GM18907 (cell line): Measurements from ENCODE around the gene STAMBP.
"Not testable (repeated sequence)": the region's sequence is repeated elsewhere in the genome, so short reads cannot be mapped to it uniquely, and the experiment has no call there.

Experiments
- ATAC-seq: cut with Tn5 transposase; IDR thresholded peaks from one replicate; pipeline ENCODE4 v1.9.1; 2021; ENCODE audit warnings: mild to moderate bottlenecking, moderate library complexity; ENCODE audit not compliant: unreplicated experiment

Gene STAMBP

DNA sequence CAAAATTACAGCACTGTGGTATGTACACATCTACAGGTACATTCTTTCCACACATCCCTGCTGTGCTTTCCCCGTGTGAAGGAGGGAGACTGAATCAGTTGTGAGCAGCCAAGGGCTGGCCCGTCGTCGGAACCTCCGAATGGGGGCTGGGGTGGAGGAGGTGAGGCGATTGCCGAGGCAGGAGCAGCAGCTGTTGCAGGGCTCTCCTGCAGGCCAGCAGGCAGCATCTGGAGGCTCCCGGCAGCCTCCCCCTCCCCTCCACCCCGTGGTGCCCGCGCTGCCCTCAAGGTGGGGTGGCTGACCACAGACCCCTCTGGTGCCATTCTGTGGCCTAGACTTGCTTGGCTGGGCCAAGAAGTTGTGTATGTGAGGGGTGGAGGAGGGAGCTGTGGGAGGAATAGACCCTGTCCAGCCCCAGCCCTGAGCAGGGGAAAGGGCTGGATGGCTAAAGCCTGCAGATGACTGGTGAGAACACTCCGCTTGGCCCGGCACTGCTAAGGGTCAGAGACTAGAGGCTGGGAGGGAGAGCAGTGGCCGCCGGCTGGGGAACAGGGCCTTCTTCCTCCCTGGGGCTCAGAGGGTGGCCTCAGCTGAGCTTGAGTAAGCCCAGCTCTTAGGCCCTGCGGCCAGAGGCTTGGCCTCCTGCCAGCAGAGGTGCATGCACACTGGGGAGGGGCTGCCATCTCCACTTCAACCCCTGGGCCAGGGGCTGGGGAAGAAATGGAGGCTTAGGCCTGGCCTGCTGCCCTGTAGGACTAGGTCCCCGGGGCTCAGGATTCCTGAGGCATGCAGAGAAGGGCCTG lies 7.6 kb downstream of the STAMBP start:
- no peak for ATAC-seq

GRCh38 chr2:73837847-73838585 lies 9.3 kb downstream of the STAMBP start:
- ATAC-seq = no peak

- no peak for ATAC-seq
Observed at GRCh38 chr2:73838889-73839534, 10.3 kb downstream of the STAMBP start.

GRCh38 chr2:73839653-73840411 lies 11.1 kb downstream of the STAMBP start:
- no peak for ATAC-seq

DNA sequence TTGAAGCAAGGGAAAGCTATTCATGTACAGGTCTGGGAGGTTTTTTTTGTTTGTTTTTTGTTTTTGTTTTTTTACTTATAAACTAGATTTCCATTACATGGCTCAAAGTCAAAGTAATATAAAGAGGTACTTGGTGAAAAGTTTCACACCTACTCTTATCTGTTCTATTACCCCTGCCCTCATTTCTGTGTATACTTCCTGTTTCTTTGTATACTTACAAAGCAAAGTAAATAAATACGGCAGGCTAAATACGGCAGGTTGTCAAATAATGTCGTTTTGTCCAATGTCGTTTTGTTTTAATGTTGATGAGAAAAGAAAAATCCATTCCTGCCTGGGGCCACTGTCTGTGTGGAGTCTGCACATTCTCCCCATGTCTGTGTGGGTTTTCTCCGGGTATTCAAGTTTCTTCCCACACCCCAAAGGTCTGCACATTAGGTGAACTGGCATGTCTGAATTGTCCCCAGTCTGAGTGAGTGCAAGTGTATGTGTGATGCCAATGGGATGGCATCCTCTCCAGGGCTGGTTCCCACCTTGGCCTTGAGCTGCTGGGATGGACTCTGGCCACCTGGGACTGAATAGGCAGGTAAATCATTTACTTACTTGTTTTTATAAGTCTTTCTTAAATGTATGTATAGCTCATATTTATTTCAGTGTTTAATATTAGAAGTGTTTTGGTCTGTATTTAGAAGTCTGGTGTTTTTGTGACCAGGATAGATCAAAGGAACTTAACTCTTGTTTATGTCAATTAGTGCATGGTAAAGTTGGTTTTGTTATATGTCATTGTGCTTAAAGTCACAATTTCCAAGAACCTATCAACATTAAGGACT lies 13.4 kb downstream of the STAMBP start:
- ATAC-seq = no peak

DNA sequence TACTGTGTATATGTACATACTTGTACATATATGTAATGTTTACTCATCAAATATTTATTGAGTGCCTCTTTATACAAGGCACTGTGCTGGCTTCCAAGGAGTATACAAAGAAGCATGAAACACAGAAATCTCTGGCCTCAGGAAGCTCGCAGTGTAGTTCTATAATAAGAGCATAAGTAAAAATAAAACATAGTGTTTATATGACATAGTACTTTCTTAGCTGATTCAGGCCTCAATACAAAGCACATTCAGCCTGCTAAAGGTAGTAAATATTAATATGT lies 13.9 kb downstream of the STAMBP start:
- ATAC-seq = no peak

DNA sequence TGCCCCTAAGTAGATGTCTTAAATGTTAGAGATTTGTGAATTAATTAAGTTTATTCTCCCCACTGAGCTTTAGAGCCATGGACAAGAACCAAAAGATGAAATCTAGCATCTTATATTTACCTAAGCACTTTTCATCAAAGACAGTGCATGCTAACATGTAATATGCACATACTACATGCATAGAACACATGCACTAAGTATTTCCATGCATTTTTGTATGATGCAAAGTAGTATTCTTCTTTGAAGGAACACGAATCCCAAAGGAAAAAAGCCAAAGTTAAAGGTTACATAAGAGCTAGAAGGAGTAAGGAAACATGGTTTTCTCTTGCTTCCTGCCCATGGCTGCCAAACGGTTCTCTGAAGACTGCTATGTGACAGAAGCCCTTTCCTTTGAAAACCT lies 15.3 kb downstream of the STAMBP start:
- ATAC-seq = no peak

DNA sequence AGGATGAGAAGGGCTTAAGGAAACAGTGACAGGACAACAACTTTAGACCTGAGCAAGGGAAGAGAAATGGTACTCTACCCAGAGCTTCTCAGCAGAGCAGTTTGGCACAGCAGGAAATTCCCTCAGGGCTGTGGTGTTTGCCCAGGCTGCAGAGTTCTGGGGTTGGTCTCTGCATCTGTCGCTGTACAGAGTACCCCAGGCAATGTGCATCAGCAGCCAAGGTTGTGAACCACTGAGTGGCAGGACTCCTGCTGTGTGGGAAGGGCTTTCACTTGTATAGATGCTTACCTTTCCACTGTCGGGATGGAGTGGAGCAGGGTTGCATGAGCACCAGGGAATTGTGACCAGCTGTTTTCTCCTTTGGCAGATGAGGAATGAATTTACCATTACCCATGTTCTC lies 21.2 kb downstream of the STAMBP start:
- ATAC-seq = no peak

- no peak for ATAC-seq
Observed at GRCh38 chr2:73851274-73851673, 22.5 kb downstream of the STAMBP start.

GRCh38 chr2:73852020-73852419 lies 23.3 kb downstream of the STAMBP start:
- ATAC-seq = no peak

GRCh38 chr2:73855526-73855925 lies 26.8 kb downstream of the STAMBP start:
- no peak for ATAC-seq

GRCh38 chr2:73856214-73856613 lies 27.5 kb downstream of the STAMBP start:
- no peak for ATAC-seq

DNA sequence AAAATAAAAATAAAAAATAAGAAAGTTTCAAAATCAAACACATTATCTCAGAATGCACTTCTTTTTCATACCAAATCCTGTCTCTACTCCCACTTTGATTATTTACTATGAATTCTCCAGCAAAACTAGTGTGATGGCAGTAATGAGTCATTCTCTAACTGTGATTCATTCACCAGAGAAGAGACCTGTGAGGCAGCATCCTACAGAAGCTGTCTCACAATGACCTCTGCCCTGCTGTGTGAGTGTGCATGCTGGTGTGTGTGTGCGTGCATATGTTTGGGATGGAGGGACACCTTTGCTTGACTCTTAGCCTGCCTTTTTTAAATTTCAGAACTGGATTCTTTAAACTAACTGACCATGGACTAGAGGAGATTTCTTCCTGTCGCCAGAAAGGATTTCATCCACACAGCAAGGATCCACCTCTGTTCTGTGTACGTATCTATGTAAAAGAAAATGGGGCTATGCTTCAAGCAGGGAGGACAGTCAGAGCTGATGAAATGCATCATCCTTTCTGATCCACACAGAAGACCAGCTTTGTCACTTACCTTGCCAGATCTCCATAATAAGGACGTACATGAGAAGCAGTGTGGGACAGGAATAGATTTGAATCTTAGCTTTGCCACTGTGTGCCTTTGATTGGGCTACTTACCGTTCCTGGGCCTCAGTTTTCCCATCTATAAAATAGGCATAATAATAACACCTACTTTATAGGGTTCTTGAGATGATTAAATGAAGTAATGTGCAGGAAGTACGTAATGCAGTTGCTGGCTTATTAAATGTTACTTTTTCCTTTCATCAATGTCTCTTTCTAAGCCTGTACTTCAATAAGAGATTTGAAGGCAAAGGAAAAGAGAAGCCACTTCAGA lies 31.2 kb downstream of the STAMBP start:
- no peak for ATAC-seq

DNA sequence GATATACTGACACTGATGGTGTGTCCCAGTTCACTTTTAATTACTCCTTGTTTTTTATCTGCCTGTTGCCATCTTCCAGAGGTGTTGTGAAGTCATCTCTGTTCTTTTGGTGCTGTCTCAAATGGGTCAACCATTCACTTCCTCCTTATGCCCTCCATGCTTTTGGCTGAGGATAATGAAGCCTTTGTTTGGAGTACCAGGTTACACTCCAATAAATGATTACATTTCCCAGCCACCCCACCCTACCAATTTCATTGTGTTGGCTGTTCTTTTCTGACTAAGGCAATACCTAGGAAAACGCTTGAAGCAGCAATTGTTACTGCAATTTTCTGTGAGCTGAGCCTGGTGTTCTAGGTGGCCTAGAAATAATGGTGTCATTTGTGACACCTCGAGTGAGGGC lies 34.2 kb downstream of the STAMBP start:
- no peak for ATAC-seq

DNA sequence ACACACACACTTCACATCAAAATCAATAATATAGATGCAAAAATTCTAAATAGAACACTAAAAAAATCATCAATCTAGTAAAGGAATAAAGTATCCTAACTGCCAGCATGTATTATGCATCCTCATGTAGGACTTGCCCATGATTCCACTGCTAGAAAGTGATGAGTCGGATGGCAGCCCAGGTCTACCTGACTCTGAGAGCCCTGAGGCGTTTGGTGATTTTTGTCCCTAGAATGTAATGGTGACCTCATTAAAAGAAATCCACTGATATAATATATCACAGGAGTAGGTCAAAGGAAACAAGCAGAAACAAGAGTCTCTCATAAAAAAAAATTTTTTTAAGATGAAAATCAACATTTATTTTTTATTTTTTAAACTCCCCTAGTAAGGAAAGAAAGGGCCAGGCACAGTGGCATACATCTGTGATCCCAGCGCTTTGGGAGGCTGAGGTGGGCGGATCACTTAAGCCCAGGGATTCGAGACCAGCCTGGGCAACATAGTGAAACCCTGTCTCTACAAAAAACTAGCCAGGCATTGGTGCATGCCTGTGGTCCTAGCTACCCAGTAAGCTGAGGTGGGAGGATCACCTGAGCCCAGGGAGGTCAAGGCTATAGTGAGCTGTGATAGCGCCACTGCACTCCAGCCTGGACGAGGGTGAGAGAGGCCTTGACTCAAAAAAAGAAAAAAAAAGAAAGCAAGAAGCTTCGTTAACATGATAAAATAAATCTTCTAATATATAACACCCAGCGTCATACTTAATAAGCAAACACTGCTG lies 39.6 kb downstream of the STAMBP start:
- ATAC-seq = no peak

GRCh38 chr2:73870084-73870483 lies 41.3 kb downstream of the STAMBP start:
- ATAC-seq = no peak

- ATAC-seq = peak; percentile 50
Observed at GRCh38 chr2:73877071-73877802, 48.5 kb downstream of the STAMBP start.

- not testable (repeated sequence) for ATAC-seq
Observed at GRCh38 chr2:73877984-73878383, 49.2 kb downstream of the STAMBP start.
